ENCODE results near the gene FBXO9. TPM values are rescaled to one million over a fixed set of nuclear protein-coding genes. Genes with fewer than 3 reads are reported as not detected.

FBXO9 gene
- polyA plus RNA-seq, 1 of the 3 experiments (the other 2 are of a cell fraction), result 61.9 TPM

DNA sequence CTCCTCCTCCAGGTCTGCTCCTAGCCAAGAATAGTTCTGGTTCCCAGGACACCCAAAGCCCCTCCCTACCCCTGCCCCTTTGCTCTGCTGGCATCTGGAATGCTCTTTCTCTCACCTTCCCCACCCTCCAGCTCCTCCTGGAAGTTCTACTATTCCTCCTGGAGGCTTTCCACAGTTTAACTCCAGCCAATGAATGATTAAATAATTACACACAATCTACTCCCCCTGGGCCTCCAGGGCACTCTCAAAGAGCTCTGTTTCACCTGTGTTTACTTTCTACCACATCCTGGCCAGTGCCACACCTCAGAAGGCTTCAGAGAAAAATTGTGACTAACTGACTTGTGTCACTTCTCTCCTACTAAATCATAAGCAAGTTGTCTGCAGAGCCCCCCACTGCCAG lies 47.2 kb downstream of the FBXO9 start (continued):
- no peak for TF ChIP-seq RXRA (IDR thresholded peaks at IDR 0.05; ENCODE audit: borderline replicate concordance, low read depth)
- no peak for TF ChIP-seq TAF1 (IDR thresholded peaks at IDR 0.05; ENCODE audit: borderline replicate concordance, low read depth, low read length)

DNA sequence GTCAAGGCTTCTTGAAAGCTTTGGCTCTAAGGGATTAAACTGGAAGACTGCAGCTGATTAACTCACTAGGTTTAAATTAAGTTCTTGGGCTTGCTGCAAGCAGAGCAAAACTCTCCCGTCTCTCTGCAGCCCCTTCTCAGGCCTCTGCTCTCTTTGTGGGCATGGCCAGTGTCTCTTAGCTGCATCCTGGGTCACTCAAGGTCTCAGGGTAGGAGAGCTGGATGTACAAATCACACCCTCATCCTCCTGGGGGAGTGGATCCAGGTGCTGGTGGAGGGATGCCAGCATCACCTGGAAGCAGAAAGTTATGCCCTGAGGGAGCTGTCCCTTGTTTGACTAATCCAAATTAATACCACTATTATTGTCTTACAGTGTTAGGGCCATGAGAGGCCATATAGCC lies 47.7 kb downstream of the FBXO9 start:
- Histone ChIP-seq H3K4me2 (no peak overlapping the region), H4K20me1 (ENCODE audit: insufficient read depth) (no peaks in the 10 kb centered on the region)

More for the DNA sequence above, 47.7 kb downstream of the FBXO9 start:
- no peak for DNase-seq
- Histone ChIP-seq H2AFZ (ENCODE audit: low read depth) (no peak overlapping the region), H3F3A (replicated peaks; ENCODE audit: insufficient read depth) (no peaks in the 10 kb centered on the region), H3K9me2 (no peaks in the 10 kb centered on the region), H3K4me1 (ENCODE audit: control insufficient read depth in 1 of 2, insufficient read depth in 2 of 2, low read depth in 1 of 2, low read length in 1 of 2) (no peaks in the 10 kb centered on the region), H3K36me3 (replicated peaks in 1 of 2; ENCODE audit: control insufficient read depth in 1 of 2, insufficient read depth in 2 of 2, low read length in 1 of 2) (no peaks in the 10 kb centered on the region), H3K79me2 (ENCODE audit: insufficient read depth) (no peaks in the 10 kb centered on the region), H3K27ac (ENCODE audit: low read depth in 2 of 2, low read length in 1 of 2) (no peak overlapping the region), H3K4me3 (ENCODE audit: low read depth in 2 of 2, low read length in 1 of 2) (no peak overlapping the region), H3K9me3 (no peaks in the 10 kb centered on the region), H3K9ac (no peak overlapping the region), H3K27me3 (ENCODE audit: insufficient read depth) (no peaks in the 10 kb centered on the region)
- ChIA-PET CTCF (interaction anchor here (1.2 to 1.5 kb wide), 2 partner anchors 9 to 45 kb away, joined by 3 to 4 read pairs; no protein-coding TSS in a partner anchor), POLR2A (no interaction called here)
- 15% methylated on average over 1 of the region's 1 CpG for WGBS (ENCODE audit: low lambda C conversion rate)
- TF ChIP-seq, protein P1, sequence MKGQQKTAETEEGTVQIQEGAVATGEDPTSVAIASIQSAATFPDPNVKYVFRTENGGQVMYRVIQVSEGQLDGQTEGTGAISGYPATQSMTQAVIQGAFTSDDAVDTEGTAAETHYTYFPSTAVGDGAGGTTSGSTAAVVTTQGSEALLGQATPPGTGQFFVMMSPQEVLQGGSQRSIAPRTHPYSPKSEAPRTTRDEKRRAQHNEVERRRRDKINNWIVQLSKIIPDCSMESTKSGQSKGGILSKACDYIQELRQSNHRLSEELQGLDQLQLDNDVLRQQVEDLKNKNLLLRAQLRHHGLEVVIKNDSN (IDR thresholded peaks at IDR 0.05; ENCODE audit: borderline replicate concordance, low read depth), result no peak
- TF ChIP-seq SIN3A (IDR thresholded peaks at IDR 0.05; ENCODE audit: borderline replicate concordance, low read depth, low read length) (no peak), NRF1 (IDR thresholded peaks at IDR 0.05; ENCODE audit: low read depth, low read length) (no peak), FOXJ3 (CRISPR knock-in tag; IDR thresholded peaks at IDR 0.05) (no peak), TCF12 (IDR thresholded peaks at IDR 0.05) (no peak), NFIC (IDR thresholded peaks at IDR 0.05; ENCODE audit: borderline replicate concordance) (no peak), RAD21 (IDR thresholded peaks at IDR 0.05; ENCODE audit: low read length) (no peak), YY1 (IDR thresholded peaks at IDR 0.05; ENCODE audit: low read depth) (no peak), FOSL2 (IDR thresholded peaks at IDR 0.05; ENCODE audit: borderline replicate concordance, low read depth) (no peak), RFX5 (IDR thresholded peaks at IDR 0.05; ENCODE audit: low read length) (no peak)
- TF ChIP-seq, protein P2, sequence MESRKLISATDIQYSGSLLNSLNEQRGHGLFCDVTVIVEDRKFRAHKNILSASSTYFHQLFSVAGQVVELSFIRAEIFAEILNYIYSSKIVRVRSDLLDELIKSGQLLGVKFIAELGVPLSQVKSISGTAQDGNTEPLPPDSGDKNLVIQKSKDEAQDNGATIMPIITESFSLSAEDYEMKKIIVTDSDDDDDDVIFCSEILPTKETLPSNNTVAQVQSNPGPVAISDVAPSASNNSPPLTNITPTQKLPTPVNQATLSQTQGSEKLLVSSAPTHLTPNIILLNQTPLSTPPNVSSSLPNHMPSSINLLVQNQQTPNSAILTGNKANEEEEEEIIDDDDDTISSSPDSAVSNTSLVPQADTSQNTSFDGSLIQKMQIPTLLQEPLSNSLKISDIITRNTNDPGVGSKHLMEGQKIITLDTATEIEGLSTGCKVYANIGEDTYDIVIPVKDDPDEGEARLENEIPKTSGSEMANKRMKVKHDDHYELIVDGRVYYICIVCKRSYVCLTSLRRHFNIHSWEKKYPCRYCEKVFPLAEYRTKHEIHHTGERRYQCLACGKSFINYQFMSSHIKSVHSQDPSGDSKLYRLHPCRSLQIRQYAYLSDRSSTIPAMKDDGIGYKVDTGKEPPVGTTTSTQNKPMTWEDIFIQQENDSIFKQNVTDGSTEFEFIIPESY (IDR thresholded peaks at IDR 0.05; ENCODE audit: borderline replicate concordance, low read depth), result no peak
- TF ChIP-seq, protein P3, sequence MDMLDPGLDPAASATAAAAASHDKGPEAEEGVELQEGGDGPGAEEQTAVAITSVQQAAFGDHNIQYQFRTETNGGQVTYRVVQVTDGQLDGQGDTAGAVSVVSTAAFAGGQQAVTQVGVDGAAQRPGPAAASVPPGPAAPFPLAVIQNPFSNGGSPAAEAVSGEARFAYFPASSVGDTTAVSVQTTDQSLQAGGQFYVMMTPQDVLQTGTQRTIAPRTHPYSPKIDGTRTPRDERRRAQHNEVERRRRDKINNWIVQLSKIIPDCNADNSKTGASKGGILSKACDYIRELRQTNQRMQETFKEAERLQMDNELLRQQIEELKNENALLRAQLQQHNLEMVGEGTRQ (IDR thresholded peaks at IDR 0.05; ENCODE audit: borderline replicate concordance, low read depth, low read length), result no peak
- TF ChIP-seq, protein P4, sequence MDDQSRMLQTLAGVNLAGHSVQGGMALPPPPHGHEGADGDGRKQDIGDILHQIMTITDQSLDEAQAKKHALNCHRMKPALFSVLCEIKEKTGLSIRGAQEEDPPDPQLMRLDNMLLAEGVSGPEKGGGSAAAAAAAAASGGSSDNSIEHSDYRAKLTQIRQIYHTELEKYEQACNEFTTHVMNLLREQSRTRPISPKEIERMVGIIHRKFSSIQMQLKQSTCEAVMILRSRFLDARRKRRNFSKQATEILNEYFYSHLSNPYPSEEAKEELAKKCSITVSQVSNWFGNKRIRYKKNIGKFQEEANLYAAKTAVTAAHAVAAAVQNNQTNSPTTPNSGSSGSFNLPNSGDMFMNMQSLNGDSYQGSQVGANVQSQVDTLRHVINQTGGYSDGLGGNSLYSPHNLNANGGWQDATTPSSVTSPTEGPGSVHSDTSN (IDR thresholded peaks at IDR 0.05), result no peak
- TF ChIP-seq, protein P5, sequence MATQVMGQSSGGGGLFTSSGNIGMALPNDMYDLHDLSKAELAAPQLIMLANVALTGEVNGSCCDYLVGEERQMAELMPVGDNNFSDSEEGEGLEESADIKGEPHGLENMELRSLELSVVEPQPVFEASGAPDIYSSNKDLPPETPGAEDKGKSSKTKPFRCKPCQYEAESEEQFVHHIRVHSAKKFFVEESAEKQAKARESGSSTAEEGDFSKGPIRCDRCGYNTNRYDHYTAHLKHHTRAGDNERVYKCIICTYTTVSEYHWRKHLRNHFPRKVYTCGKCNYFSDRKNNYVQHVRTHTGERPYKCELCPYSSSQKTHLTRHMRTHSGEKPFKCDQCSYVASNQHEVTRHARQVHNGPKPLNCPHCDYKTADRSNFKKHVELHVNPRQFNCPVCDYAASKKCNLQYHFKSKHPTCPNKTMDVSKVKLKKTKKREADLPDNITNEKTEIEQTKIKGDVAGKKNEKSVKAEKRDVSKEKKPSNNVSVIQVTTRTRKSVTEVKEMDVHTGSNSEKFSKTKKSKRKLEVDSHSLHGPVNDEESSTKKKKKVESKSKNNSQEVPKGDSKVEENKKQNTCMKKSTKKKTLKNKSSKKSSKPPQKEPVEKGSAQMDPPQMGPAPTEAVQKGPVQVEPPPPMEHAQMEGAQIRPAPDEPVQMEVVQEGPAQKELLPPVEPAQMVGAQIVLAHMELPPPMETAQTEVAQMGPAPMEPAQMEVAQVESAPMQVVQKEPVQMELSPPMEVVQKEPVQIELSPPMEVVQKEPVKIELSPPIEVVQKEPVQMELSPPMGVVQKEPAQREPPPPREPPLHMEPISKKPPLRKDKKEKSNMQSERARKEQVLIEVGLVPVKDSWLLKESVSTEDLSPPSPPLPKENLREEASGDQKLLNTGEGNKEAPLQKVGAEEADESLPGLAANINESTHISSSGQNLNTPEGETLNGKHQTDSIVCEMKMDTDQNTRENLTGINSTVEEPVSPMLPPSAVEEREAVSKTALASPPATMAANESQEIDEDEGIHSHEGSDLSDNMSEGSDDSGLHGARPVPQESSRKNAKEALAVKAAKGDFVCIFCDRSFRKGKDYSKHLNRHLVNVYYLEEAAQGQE (IDR thresholded peaks at IDR 0.05; ENCODE audit: low read depth, low read length), result no peak

All from SK-N-SH (cell line).